Measurements from ENCODE around the gene SORCS2. TPM values are rescaled to one million over a fixed set of nuclear protein-coding genes. Genes with fewer than 3 reads are reported as not detected.

SORCS2 gene
- total and polyA plus RNA-seq, 4 donors, result 0.05 to 8.4 (median 1.8) TPM

GRCh38 chr4:7546152-7546808, 353.9 kb downstream of the SORCS2 start:
- Histone ChIP-seq H3K27me3 (ENCODE audit: control insufficient read depth in 1 of 2, insufficient read depth in 2 of 2, low read length in 1 of 2) (no peaks in the 10 kb centered on the region), H3K9me3 (ENCODE audit: control insufficient read depth, low read length) (peaks cover under 1% of the 10 kb centered on the region), H3K4me1 (ENCODE audit: control insufficient read depth in 1 of 2, insufficient read depth in 2 of 2, low read length in 2 of 2) (no peaks in the 10 kb centered on the region), H3K4me3 (ENCODE audit: low read length in 2 of 2) (no peak overlapping the region), H3K27ac (ENCODE audit: low read depth in 1 of 2, low read length in 2 of 2) (no peak overlapping the region), H3K36me3 (ENCODE audit: control insufficient read depth in 1 of 2, insufficient read depth in 2 of 2, low read length in 1 of 2) (no peaks in the 10 kb centered on the region)
- intact Hi-C loops (cut with DNase I), result no loop called here
- 85 to 86% methylated on average over 18 of the region's 18 CpGs for WGBS, 2 donors
- no peak for ATAC-seq (ENCODE audit: low FRiP score)
- DNase-seq, result peak; percentile 30 to 71

DNA sequence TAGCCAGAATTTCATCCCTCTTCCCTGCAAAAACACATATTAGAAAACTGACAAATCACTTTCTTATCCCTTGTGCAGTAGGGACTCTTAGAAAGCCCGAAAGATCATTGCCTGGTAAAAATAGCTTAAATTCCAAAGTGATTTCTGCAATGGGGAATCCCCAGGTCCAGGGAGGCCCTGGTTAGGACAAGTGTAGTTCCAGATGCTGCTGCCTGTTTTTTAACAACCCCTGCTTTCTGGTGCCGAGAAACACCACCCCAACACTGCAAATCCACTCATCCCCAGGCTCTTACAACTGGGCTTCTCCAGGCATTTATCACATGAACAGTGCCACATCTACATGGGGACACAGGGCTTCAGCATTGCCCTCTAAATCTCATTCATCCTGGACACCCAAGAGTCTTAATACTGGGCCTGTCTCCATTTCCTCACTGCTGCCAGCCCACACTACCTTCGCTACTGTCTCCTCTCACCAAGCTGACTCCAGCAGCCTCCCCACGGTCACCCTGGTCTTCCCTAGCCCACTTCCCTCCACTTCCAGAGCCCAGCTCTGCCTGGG, 354.6 kb downstream of the SORCS2 start:
- ATAC-seq (ENCODE audit: low FRiP score) (no peak), DNase-seq (peak; percentile 17 to 43)
- Histone ChIP-seq H3K36me3 (ENCODE audit: control insufficient read depth in 1 of 2, insufficient read depth in 2 of 2, low read length in 1 of 2) (no peaks in the 10 kb centered on the region), H3K27ac (ENCODE audit: low read depth in 1 of 2, low read length in 2 of 2) (no peak overlapping the region), H3K4me1 (ENCODE audit: control insufficient read depth in 1 of 2, insufficient read depth in 2 of 2, low read length in 2 of 2) (no peaks in the 10 kb centered on the region), H3K27me3 (ENCODE audit: control insufficient read depth in 1 of 2, insufficient read depth in 2 of 2, low read length in 1 of 2) (no peaks in the 10 kb centered on the region), H3K9me3 (ENCODE audit: control insufficient read depth, low read length) (peaks cover 3% of the 10 kb centered on the region), H3K4me3 (ENCODE audit: low read length in 2 of 2) (no peak overlapping the region)
- intact Hi-C loops (cut with DNase I), result no loop called here
- 46% methylated on average over 4 of the region's 4 CpGs for WGBS, 2 donors

- H3K9me3 ChIP-seq (ENCODE audit: control insufficient read depth, low read length), result peaks cover 4% of the 10 kb centered on the region
- H3K27me3 ChIP-seq (ENCODE audit: control insufficient read depth in 1 of 2, insufficient read depth in 2 of 2, low read length in 1 of 2), result no peaks in the 10 kb centered on the region
- H3K36me3 ChIP-seq (ENCODE audit: control insufficient read depth in 1 of 2, insufficient read depth in 2 of 2, low read length in 1 of 2), result no peaks in the 10 kb centered on the region
- H3K27ac ChIP-seq (ENCODE audit: low read depth in 1 of 2, low read length in 2 of 2), result no peak overlapping the region
- H3K4me3 ChIP-seq (ENCODE audit: low read length in 2 of 2), result no peak overlapping the region
- intact Hi-C loops (cut with DNase I), result no loop called here
- ATAC-seq (ENCODE audit: low FRiP score) (no peak), DNase-seq (peak; percentile 19 to 36)
- WGBS, 2 donors, result 57 to 60% methylated on average over 10 of the region's 10 CpGs
- no peaks in the 10 kb centered on the region for H3K4me1 ChIP-seq (ENCODE audit: control insufficient read depth in 1 of 2, insufficient read depth in 2 of 2, low read length in 2 of 2)
These were observed 355.2 kb downstream of the SORCS2 start for GRCh38 chr4:7547368-7548040.

DNA sequence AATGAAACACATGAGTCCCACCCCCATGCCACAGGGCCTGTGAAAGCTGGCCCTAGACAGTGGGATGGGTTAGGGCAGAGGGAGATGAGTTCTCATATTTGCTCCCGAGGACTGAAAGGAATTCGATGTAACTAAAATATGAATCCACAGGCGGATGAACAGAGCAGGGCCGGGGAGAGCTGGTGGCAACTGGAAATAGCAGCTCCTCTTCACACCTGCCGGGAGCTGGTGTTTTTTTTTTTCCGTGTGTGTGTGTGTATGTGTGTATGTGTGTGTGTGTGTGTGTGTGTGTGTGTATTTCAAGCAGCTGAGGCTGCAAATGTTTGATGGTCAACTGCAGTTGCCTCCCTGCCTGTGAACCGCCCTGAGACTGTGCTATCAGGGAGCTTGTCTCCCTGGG, 357.5 kb downstream of the SORCS2 start:
- ATAC-seq (ENCODE audit: low FRiP score) (no peak), DNase-seq (no peak)
- intact Hi-C loops (cut with DNase I), result no loop called here
- H3K27ac ChIP-seq (ENCODE audit: low read depth in 1 of 2, low read length in 2 of 2), result no peak overlapping the region
- no peaks in the 10 kb centered on the region for H3K27me3 ChIP-seq (ENCODE audit: control insufficient read depth in 1 of 2, insufficient read depth in 2 of 2, low read length in 1 of 2)
- no peaks in the 10 kb centered on the region for H3K36me3 ChIP-seq (ENCODE audit: control insufficient read depth in 1 of 2, insufficient read depth in 2 of 2, low read length in 1 of 2)
- 88 to 90% methylated on average over 6 to 7 of the region's 7 CpGs for WGBS, 2 donors
- H3K4me1 ChIP-seq (ENCODE audit: control insufficient read depth in 1 of 2, insufficient read depth in 2 of 2, low read length in 2 of 2), result no peaks in the 10 kb centered on the region
- H3K9me3 ChIP-seq (ENCODE audit: control insufficient read depth, low read length), result peaks cover 14% of the 10 kb centered on the region
- no peak overlapping the region for H3K4me3 ChIP-seq (ENCODE audit: low read length in 2 of 2)

GRCh38 chr4:7552466-7552865, 360.1 kb downstream of the SORCS2 start:
- Histone ChIP-seq H3K4me1 (ENCODE audit: control insufficient read depth in 1 of 2, insufficient read depth in 2 of 2, low read length in 2 of 2) (no peaks in the 10 kb centered on the region), H3K9me3 (ENCODE audit: control insufficient read depth, low read length) (peaks cover 14% of the 10 kb centered on the region), H3K27me3 (ENCODE audit: control insufficient read depth in 1 of 2, insufficient read depth in 2 of 2, low read length in 1 of 2) (no peaks in the 10 kb centered on the region), H3K36me3 (ENCODE audit: control insufficient read depth in 1 of 2, insufficient read depth in 2 of 2, low read length in 1 of 2) (no peaks in the 10 kb centered on the region), H3K27ac (ENCODE audit: low read depth in 1 of 2, low read length in 2 of 2) (no peak overlapping the region), H3K4me3 (ENCODE audit: low read length in 2 of 2) (no peak overlapping the region)
- intact Hi-C loops (cut with DNase I), result no loop called here
- DNase-seq (peak in 1 of 2 donors; percentile 17), ATAC-seq (ENCODE audit: low FRiP score) (no peak)
- WGBS, 2 donors, result 70 to 74% methylated on average over 3 of the region's 3 CpGs

DNA sequence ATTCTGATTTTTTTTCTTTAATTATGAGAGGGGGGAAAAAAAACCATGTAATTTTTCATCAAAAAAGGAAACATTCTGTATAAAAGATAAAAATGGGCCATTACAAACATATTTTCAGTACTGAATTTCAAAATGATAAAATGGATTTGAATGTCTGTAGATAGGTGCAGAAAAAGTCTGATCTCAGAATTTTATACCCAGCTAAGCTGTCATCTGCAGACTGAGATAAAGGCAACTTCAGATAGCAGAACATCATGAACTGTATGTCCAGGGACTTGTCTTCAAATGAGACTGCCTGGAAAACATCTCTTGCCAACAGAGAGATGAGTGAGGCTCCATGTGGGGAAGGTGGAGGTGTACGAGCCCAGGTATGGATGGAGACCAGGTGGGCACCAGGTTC, 360.9 kb downstream of the SORCS2 start:
- Histone ChIP-seq H3K27ac (ENCODE audit: low read depth in 1 of 2, low read length in 2 of 2) (no peak overlapping the region), H3K4me3 (ENCODE audit: low read length in 2 of 2) (no peak overlapping the region), H3K9me3 (ENCODE audit: control insufficient read depth, low read length) (peaks cover 14% of the 10 kb centered on the region), H3K27me3 (ENCODE audit: control insufficient read depth in 1 of 2, insufficient read depth in 2 of 2, low read length in 1 of 2) (no peaks in the 10 kb centered on the region), H3K36me3 (ENCODE audit: control insufficient read depth in 1 of 2, insufficient read depth in 2 of 2, low read length in 1 of 2) (no peaks in the 10 kb centered on the region), H3K4me1 (ENCODE audit: control insufficient read depth in 1 of 2, insufficient read depth in 2 of 2, low read length in 2 of 2) (no peaks in the 10 kb centered on the region)
- peak in 1 of 2 donors; percentile 4 for DNase-seq
- intact Hi-C loops (cut with DNase I), result no loop called here
- WGBS, 2 donors, result 96% methylated on average over 1 of the region's 1 CpG
- ATAC-seq (ENCODE audit: low FRiP score), result no peak

- 65 to 67% methylated on average over 3 of the region's 3 CpGs for WGBS, 2 donors
- Histone ChIP-seq H3K36me3 (ENCODE audit: control insufficient read depth in 1 of 2, insufficient read depth in 2 of 2, low read length in 1 of 2) (no peaks in the 10 kb centered on the region), H3K4me3 (ENCODE audit: low read length in 2 of 2) (no peak overlapping the region), H3K9me3 (ENCODE audit: control insufficient read depth, low read length) (peaks cover 14% of the 10 kb centered on the region), H3K27ac (ENCODE audit: low read depth in 1 of 2, low read length in 2 of 2) (no peak overlapping the region), H3K4me1 (ENCODE audit: control insufficient read depth in 1 of 2, insufficient read depth in 2 of 2, low read length in 2 of 2) (no peaks in the 10 kb centered on the region), H3K27me3 (ENCODE audit: control insufficient read depth in 1 of 2, insufficient read depth in 2 of 2, low read length in 1 of 2) (no peaks in the 10 kb centered on the region)
- DNase-seq, result peak in 1 of 2 donors; percentile 13
- no peak for ATAC-seq (ENCODE audit: low FRiP score)
- intact Hi-C loops (cut with DNase I), result no loop called here
These were observed 362.6 kb downstream of the SORCS2 start for GRCh38 chr4:7554905-7555304.

- H3K27me3 ChIP-seq (ENCODE audit: control insufficient read depth in 1 of 2, insufficient read depth in 2 of 2, low read length in 1 of 2), result no peaks in the 10 kb centered on the region
- no peaks in the 10 kb centered on the region for H3K36me3 ChIP-seq (ENCODE audit: control insufficient read depth in 1 of 2, insufficient read depth in 2 of 2, low read length in 1 of 2)
- no peak overlapping the region for H3K4me3 ChIP-seq (ENCODE audit: low read length in 2 of 2)
- no peaks in the 10 kb centered on the region for H3K4me1 ChIP-seq (ENCODE audit: control insufficient read depth in 1 of 2, insufficient read depth in 2 of 2, low read length in 2 of 2)
- no peak for DNase-seq
- no peak overlapping the region for H3K27ac ChIP-seq (ENCODE audit: low read depth in 1 of 2, low read length in 2 of 2)
- ATAC-seq (ENCODE audit: low FRiP score), result no peak
- peaks cover 11% of the 10 kb centered on the region for H3K9me3 ChIP-seq (ENCODE audit: control insufficient read depth, low read length)
- intact Hi-C loops (cut with DNase I), result no loop called here
These were observed 364.2 kb downstream of the SORCS2 start for GRCh38 chr4:7556558-7556957.

- Histone ChIP-seq H3K4me3 (ENCODE audit: low read length in 2 of 2) (no peak overlapping the region), H3K4me1 (ENCODE audit: control insufficient read depth in 1 of 2, insufficient read depth in 2 of 2, low read length in 2 of 2) (no peaks in the 10 kb centered on the region), H3K9me3 (ENCODE audit: control insufficient read depth, low read length) (peaks cover 10% of the 10 kb centered on the region), H3K27me3 (ENCODE audit: control insufficient read depth in 1 of 2, insufficient read depth in 2 of 2, low read length in 1 of 2) (no peaks in the 10 kb centered on the region), H3K27ac (ENCODE audit: low read depth in 1 of 2, low read length in 2 of 2) (no peak overlapping the region), H3K36me3 (ENCODE audit: control insufficient read depth in 1 of 2, insufficient read depth in 2 of 2, low read length in 1 of 2) (no peaks in the 10 kb centered on the region)
- DNase-seq (no peak), ATAC-seq (ENCODE audit: low FRiP score) (no peak)
- intact Hi-C loops (cut with DNase I), result no loop called here
- WGBS, 2 donors, result 65% methylated on average over 7 of the region's 7 CpGs
These were observed 365.1 kb downstream of the SORCS2 start for GRCh38 chr4:7557456-7557855.

Measured in aorta (tissue), 5 donors.